Measurements from ENCODE around the gene MPPED2. TPM values are rescaled to one million over a fixed set of nuclear protein-coding genes. Genes with fewer than 3 reads are reported as not detected.

MPPED2 gene
- polyA plus RNA-seq, 1 donor (not counting 4 experiments of a cell fraction or from before 2014, with no cell fraction given), result not detected

- Histone ChIP-seq H3K4me1 (ENCODE audit: control insufficient read depth, extremely low read depth, insufficient read depth, low read length) (no peaks in the 10 kb centered on the region), H3K27ac (ENCODE audit: control insufficient read depth, insufficient read depth, low read length) (no peak overlapping the region), H3K4me3 (ENCODE audit: control insufficient read depth in 2 of 3, extremely low read depth in 1 of 3, insufficient read depth in 2 of 3, low read depth in 1 of 3, low read length in 3 of 3) (no peak overlapping the region), H3K9me1 (ENCODE audit: control insufficient read depth, extremely low read depth, insufficient read depth, low read length) (no peaks in the 10 kb centered on the region), H3K27me3 (ENCODE audit: control insufficient read depth, extremely low read depth, insufficient read depth, low read length) (no peaks in the 10 kb centered on the region), H3K79me2 (ENCODE audit: control insufficient read depth, insufficient read depth, low read length) (no peaks in the 10 kb centered on the region), H2AFZ (ENCODE audit: control insufficient read depth, low read length) (no peak overlapping the region), H3K4me2 (ENCODE audit: control insufficient read depth, extremely low read depth, insufficient read depth, low read depth, low read length) (no peak overlapping the region), H4K20me1 (ENCODE audit: control insufficient read depth, extremely low read depth, insufficient read depth, low read length) (no peaks in the 10 kb centered on the region), H3K9ac (ENCODE audit: control insufficient read depth, extremely low read depth, insufficient read depth, low read length) (no peak overlapping the region), H3K9me3 (ENCODE audit: control insufficient read depth, low read depth, low read length) (no peaks in the 10 kb centered on the region), H3K36me3 (ENCODE audit: control insufficient read depth in 2 of 2, extremely low read depth in 1 of 2, insufficient read depth in 2 of 2, low read length in 2 of 2) (no peaks in the 10 kb centered on the region)
- TF ChIP-seq, protein P1, sequence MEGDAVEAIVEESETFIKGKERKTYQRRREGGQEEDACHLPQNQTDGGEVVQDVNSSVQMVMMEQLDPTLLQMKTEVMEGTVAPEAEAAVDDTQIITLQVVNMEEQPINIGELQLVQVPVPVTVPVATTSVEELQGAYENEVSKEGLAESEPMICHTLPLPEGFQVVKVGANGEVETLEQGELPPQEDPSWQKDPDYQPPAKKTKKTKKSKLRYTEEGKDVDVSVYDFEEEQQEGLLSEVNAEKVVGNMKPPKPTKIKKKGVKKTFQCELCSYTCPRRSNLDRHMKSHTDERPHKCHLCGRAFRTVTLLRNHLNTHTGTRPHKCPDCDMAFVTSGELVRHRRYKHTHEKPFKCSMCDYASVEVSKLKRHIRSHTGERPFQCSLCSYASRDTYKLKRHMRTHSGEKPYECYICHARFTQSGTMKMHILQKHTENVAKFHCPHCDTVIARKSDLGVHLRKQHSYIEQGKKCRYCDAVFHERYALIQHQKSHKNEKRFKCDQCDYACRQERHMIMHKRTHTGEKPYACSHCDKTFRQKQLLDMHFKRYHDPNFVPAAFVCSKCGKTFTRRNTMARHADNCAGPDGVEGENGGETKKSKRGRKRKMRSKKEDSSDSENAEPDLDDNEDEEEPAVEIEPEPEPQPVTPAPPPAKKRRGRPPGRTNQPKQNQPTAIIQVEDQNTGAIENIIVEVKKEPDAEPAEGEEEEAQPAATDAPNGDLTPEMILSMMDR (optimal IDR thresholded peaks at IDR 0.05 in 1 of 3, IDR thresholded peaks at IDR 0.05 in 1 of 3, conservative IDR thresholded peaks at IDR 0.05 in 1 of 3; ENCODE audit: extremely low read depth in 1 of 3, insufficient read depth in 2 of 3, low read length in 3 of 3), result no peak
- no peak for TF ChIP-seq EZH2 (IDR thresholded peaks at IDR 0.05; ENCODE audit: low read length)
- FAIRE-seq (no peak), DNase-seq (ENCODE audit: low read depth, low spot score) (no peak)
- dilution Hi-C loops (cut with MboI; ENCODE audit: extremely low pct_ligation_motif_present, low sequenced_read_pairs), result no loop called here
Observed at GRCh38 chr11:30447058-30447640, 139.0 kb downstream of the MPPED2 start.

- no peaks in the 10 kb centered on the region for H3K9me1 ChIP-seq (ENCODE audit: control insufficient read depth, extremely low read depth, insufficient read depth, low read length)
- FAIRE-seq (no peak), DNase-seq (ENCODE audit: low read depth, low spot score) (no peak)
- dilution Hi-C loops (cut with MboI; ENCODE audit: extremely low pct_ligation_motif_present, low sequenced_read_pairs), result no loop called here
- H3K4me3 ChIP-seq (ENCODE audit: control insufficient read depth in 2 of 3, extremely low read depth in 1 of 3, insufficient read depth in 2 of 3, low read depth in 1 of 3, low read length in 3 of 3), result no peak overlapping the region
- no peaks in the 10 kb centered on the region for H3K79me2 ChIP-seq (ENCODE audit: control insufficient read depth, insufficient read depth, low read length)
- H3K27ac ChIP-seq (ENCODE audit: control insufficient read depth, insufficient read depth, low read length), result no peak overlapping the region
- no peak overlapping the region for H2AFZ ChIP-seq (ENCODE audit: control insufficient read depth, low read length)
- no peak overlapping the region for H3K9ac ChIP-seq (ENCODE audit: control insufficient read depth, extremely low read depth, insufficient read depth, low read length)
- H3K36me3 ChIP-seq (ENCODE audit: control insufficient read depth in 2 of 2, extremely low read depth in 1 of 2, insufficient read depth in 2 of 2, low read length in 2 of 2), result no peaks in the 10 kb centered on the region
- H4K20me1 ChIP-seq (ENCODE audit: control insufficient read depth, extremely low read depth, insufficient read depth, low read length), result no peaks in the 10 kb centered on the region
- no peak overlapping the region for H3K4me2 ChIP-seq (ENCODE audit: control insufficient read depth, extremely low read depth, insufficient read depth, low read depth, low read length)
- no peaks in the 10 kb centered on the region for H3K9me3 ChIP-seq (ENCODE audit: control insufficient read depth, low read depth, low read length)
- TF ChIP-seq, protein P1 (optimal IDR thresholded peaks at IDR 0.05 in 1 of 3, IDR thresholded peaks at IDR 0.05 in 1 of 3, conservative IDR thresholded peaks at IDR 0.05 in 1 of 3; ENCODE audit: extremely low read depth in 1 of 3, insufficient read depth in 2 of 3, low read length in 3 of 3), result no peak
- H3K27me3 ChIP-seq (ENCODE audit: control insufficient read depth, extremely low read depth, insufficient read depth, low read length), result no peaks in the 10 kb centered on the region
- H3K4me1 ChIP-seq (ENCODE audit: control insufficient read depth, extremely low read depth, insufficient read depth, low read length), result no peaks in the 10 kb centered on the region
Observed at GRCh38 chr11:30446520-30446919, 139.6 kb downstream of the MPPED2 start.

Data from keratinocyte (primary cell).